ENCODE measurements around the gene RCAN3. TPM values are rescaled to one million over a fixed set of nuclear protein-coding genes. Genes with fewer than 3 reads are reported as not detected.
A peak's percentile ranks its signal among the peaks of the same experiment; 100 is the strongest.

RCAN3 gene
- total and polyA plus RNA-seq, 5 experiments from 2014 or later: 103 to 217 (median 152) TPM

DNA sequence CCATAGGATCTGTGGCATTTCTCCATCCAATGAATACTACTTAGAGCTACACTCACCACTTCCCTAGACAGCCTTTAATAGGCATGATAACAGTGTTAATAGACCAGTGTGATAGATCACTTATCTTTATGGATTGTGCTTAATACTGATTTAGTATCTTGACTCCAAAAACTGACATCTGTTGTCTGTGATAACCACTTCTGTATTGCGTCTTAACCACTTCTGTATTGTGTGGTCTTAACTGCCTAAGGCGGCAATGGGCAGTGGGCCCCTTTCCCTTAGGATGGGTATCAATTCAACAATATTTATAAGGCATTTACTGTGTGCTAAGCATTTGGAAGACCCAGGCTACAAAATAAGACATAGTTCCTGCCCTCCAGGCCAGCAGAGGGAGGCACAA lies 32.0 kb upstream of the RCAN3 start:
- POLR2A ChIA-PET: interaction anchor here (1.1 to 27.9 kb wide), 2 partner anchors 16 to 33 kb away, joined by 3 to 930 read pairs; partner anchors contain the start of gene RCAN3
- Mint-ChIP-seq H3K27ac (peak overlapping the region in 8 of 10 donors; percentile 35 to 89 (median 80)), H3K27me3 (no peaks in the 10 kb centered on the region), H3K4me1 (peaks cover 9 to 43% (median 31%) of the 10 kb centered on the region in 4 donors), H3K9me3 (no peaks in the 10 kb centered on the region), H3K36me3 (peaks cover 5 to 51% (median 32%) of the 10 kb centered on the region in 3 donors), H3K4me3 (no peak overlapping the region)
- DNase-seq (no peak), ATAC-seq (no peak)

- Mint-ChIP-seq H3K27ac (peak overlapping the region in 9 of 10 donors; percentile 27 to 87 (median 58)), H3K4me3 (no peak overlapping the region), H3K4me1 (peaks cover 20 to 48% (median 32%) of the 10 kb centered on the region in 4 donors), H3K36me3 (peaks cover 5 to 31% (median 17%) of the 10 kb centered on the region in 3 donors), H3K27me3 (no peaks in the 10 kb centered on the region), H3K9me3 (no peaks in the 10 kb centered on the region)
- POLR2A ChIA-PET: interaction anchor here (0.7 to 27.9 kb wide), 7 partner anchors 8 to 65 kb away, joined by 3 to 930 read pairs (median 5); partner anchors contain the start of genes NIPAL3 and RCAN3
- DNase-seq: no peak
- ATAC-seq: no peak
Observed at GRCh38 chr1:24472527-24473251, 29.9 kb upstream of the RCAN3 start.

GRCh38 chr1:24474193-24474592 lies 28.4 kb upstream of the RCAN3 start:
- no peak for ATAC-seq
- Mint-ChIP-seq H3K4me3 (no peak overlapping the region), H3K27me3 (no peaks in the 10 kb centered on the region), H3K36me3 (peaks cover 5 to 19% (median 7%) of the 10 kb centered on the region in 3 donors), H3K9me3 (no peaks in the 10 kb centered on the region), H3K27ac (peak overlapping the region in 4 of 10 donors; percentile 43 to 84 (median 54)), H3K4me1 (peaks cover 17 to 47% (median 31%) of the 10 kb centered on the region in 4 donors)
- POLR2A ChIA-PET: interaction anchor here (0.6 to 27.9 kb wide), 3 partner anchors 8 to 29 kb away, joined by 3 to 930 read pairs (median 3); partner anchors contain the start of gene RCAN3
- no peak for DNase-seq

- POLR2A ChIA-PET: interaction anchor here (0.7 to 27.9 kb wide), 8 partner anchors 8 to 950 kb away, joined by 3 to 930 read pairs (median 4); partner anchors contain the start of gene RCAN3
- H3K27ac Mint-ChIP-seq: peak overlapping the region in 9 of 10 donors; percentile 37 to 87 (median 65)
- DNase-seq (peak in 2 of 10 donors; percentile 36 to 56), ATAC-seq (peak; percentile 67 to 95)
- H3K36me3 Mint-ChIP-seq: peaks cover 0 to 5% (median 0%) of the 10 kb centered on the region in 3 donors
- H3K27me3 Mint-ChIP-seq: no peaks in the 10 kb centered on the region
- no peaks in the 10 kb centered on the region for H3K9me3 Mint-ChIP-seq
- H3K4me3 Mint-ChIP-seq: peak overlapping the region in 2 of 10 donors; percentile 12 to 16
- H3K4me1 Mint-ChIP-seq: peaks cover 11 to 50% (median 34%) of the 10 kb centered on the region in 4 donors
Observed at GRCh38 chr1:24475700-24476099, 26.9 kb upstream of the RCAN3 start.

- Mint-ChIP-seq H3K9me3 (no peaks in the 10 kb centered on the region), H3K4me3 (no peak overlapping the region), H3K27me3 (no peaks in the 10 kb centered on the region), H3K27ac (peak overlapping the region in 7 of 10 donors; percentile 49 to 84 (median 70)), H3K36me3 (peaks cover 0 to 3% (median 0%) of the 10 kb centered on the region in 3 donors), H3K4me1 (peaks cover 11 to 52% (median 38%) of the 10 kb centered on the region in 4 donors)
- ATAC-seq: no peak
- DNase-seq: no peak
- POLR2A ChIA-PET: interaction anchor here (0.8 to 27.9 kb wide), 6 partner anchors 10 to 58 kb away, joined by 4 to 930 read pairs (median 6); partner anchors contain the start of gene RCAN3
Observed at GRCh38 chr1:24476571-24476970, 26.1 kb upstream of the RCAN3 start.

DNA sequence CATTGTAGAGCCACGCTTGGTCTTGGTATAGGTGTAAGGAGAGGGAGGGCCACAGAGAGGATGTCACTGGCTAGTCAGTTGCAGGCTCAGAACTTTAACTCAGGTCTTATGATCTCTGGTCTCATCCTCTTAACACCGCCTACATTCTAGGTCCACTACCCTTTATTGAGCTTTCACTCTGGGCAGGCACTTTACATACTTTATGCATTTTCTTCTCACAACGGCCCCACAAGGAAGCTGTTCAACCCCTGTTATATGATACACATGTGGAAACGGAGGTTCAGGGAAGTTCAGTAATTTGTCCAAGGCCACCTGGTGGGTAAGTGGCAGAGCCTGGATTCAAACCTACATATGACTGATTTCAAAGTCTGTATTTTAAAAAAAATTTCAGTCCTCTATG lies 25.3 kb upstream of the RCAN3 start:
- DNase-seq (no peak), ATAC-seq (no peak)
- Mint-ChIP-seq H3K4me3 (peak overlapping the region in 1 of 10 donors; percentile 11), H3K9me3 (no peaks in the 10 kb centered on the region), H3K36me3 (no peaks in the 10 kb centered on the region), H3K27me3 (no peaks in the 10 kb centered on the region), H3K4me1 (peaks cover 12 to 57% (median 43%) of the 10 kb centered on the region in 4 donors), H3K27ac (peak overlapping the region in 8 of 10 donors; percentile 31 to 86 (median 76))
- POLR2A ChIA-PET: interaction anchor here (1.2 to 27.9 kb wide), 4 partner anchors 9 to 26 kb away, joined by 4 to 930 read pairs (median 6); partner anchors contain the start of gene RCAN3

DNA sequence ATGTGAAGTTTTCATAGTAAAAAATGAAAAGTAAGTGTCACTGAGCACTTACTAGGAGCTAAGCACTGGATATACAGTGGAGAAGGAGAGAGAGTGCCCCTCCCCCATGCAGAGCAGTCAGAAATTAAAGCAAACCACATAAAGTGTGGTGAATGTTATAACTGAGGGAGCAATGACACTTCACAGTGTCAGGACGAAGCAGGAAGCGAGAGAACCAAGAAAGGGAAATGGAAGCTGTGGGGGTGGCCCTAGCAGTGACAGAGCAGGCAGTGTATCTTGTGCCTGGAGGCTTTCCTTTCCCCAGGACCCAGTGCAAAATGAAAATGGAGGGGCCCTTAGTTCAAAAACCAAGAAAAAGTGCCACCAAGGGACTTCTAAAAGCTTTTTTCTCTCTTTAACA lies 21.5 kb upstream of the RCAN3 start:
- ATAC-seq (peak; percentile 59 to 68), DNase-seq (peak in 8 of 10 donors; percentile 51 to 80 (median 62))
- H3K27ac Mint-ChIP-seq: peak overlapping the region; percentile 87 to 100 (median 98)
- H3K36me3 Mint-ChIP-seq: no peaks in the 10 kb centered on the region
- no peaks in the 10 kb centered on the region for H3K9me3 Mint-ChIP-seq
- H3K4me3 Mint-ChIP-seq: peak overlapping the region; percentile 60 to 89 (median 82)
- H3K4me1 Mint-ChIP-seq: peaks cover 23 to 79% (median 71%) of the 10 kb centered on the region in 4 donors
- no peaks in the 10 kb centered on the region for H3K27me3 Mint-ChIP-seq
- POLR2A ChIA-PET: interaction anchor here (0.8 to 27.9 kb wide), 18 partner anchors 8 to 751 kb away, joined by 3 to 930 read pairs (median 4); partner anchors contain the start of genes NIPAL3, PNRC2, RCAN3 and SYF2

GRCh38 chr1:24481843-24482610 lies 20.6 kb upstream of the RCAN3 start:
- H3K27me3 Mint-ChIP-seq: no peaks in the 10 kb centered on the region
- no peaks in the 10 kb centered on the region for H3K9me3 Mint-ChIP-seq
- ATAC-seq: peak; percentile 58 to 74
- H3K4me3 Mint-ChIP-seq: peak overlapping the region; percentile 60 to 89 (median 82)
- POLR2A ChIA-PET: interaction anchor here (0.6 to 27.9 kb wide), 26 partner anchors 8 to 1139 kb away, joined by 3 to 930 read pairs (median 4); partner anchors contain the start of genes NIPAL3, PNRC2 and RCAN3
- no peaks in the 10 kb centered on the region for H3K36me3 Mint-ChIP-seq
- peaks cover 28 to 81% (median 74%) of the 10 kb centered on the region in 4 donors for H3K4me1 Mint-ChIP-seq
- peak in 9 of 10 donors; percentile 11 to 83 (median 61) for DNase-seq
- peak overlapping the region; percentile 87 to 100 (median 98) for H3K27ac Mint-ChIP-seq

DNA sequence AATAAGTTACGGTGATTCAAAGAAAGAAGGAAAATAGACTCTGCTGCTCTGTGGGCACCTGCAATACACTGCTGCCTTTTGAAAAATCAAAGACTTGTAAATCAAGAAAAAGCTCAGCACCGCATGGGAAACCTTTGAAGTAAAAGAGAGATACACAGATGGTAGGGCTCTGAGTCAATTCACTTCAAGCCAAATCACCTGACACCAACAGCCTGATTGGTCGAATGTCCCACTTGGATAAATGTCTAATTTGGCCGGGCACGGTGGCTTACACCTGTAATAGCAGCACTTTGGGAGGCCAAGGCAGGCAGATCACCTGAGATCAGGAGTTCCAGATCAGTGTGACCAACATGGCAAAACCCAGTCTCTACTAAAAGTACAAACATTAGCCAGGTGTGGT lies 19.2 kb upstream of the RCAN3 start:
- DNase-seq (peak in 6 of 10 donors; percentile 29 to 77 (median 56)), ATAC-seq (peak; percentile 42 to 63)
- Mint-ChIP-seq H3K4me3 (peak overlapping the region; percentile 36 to 82 (median 68)), H3K9me3 (peaks cover 0 to 2% (median 0%) of the 10 kb centered on the region in 9 donors), H3K27ac (peak overlapping the region; percentile 87 to 100 (median 98)), H3K36me3 (no peaks in the 10 kb centered on the region), H3K27me3 (no peaks in the 10 kb centered on the region), H3K4me1 (peaks cover 29 to 86% (median 79%) of the 10 kb centered on the region in 4 donors)
- POLR2A ChIA-PET: interaction anchor here (0.6 to 27.9 kb wide), 7 partner anchors 8 to 948 kb away, joined by 3 to 930 read pairs (median 8); partner anchors contain the start of genes NIPAL3 and RCAN3

GRCh38 chr1:24484199-24484598 lies 18.4 kb upstream of the RCAN3 start:
- no peaks in the 10 kb centered on the region for H3K27me3 Mint-ChIP-seq
- H3K36me3 Mint-ChIP-seq: no peaks in the 10 kb centered on the region
- H3K9me3 Mint-ChIP-seq: peaks cover 0 to 2% (median 0%) of the 10 kb centered on the region in 9 donors
- peak in 1 of 10 donors; percentile 45 for DNase-seq
- peak overlapping the region in 9 of 10 donors; percentile 25 to 83 (median 68) for H3K4me3 Mint-ChIP-seq
- no peak for ATAC-seq
- H3K27ac Mint-ChIP-seq: peak overlapping the region; percentile 87 to 100 (median 98)
- H3K4me1 Mint-ChIP-seq: peaks cover 33 to 90% (median 83%) of the 10 kb centered on the region in 4 donors
- POLR2A ChIA-PET: interaction anchor here (1.2 to 27.9 kb wide), 5 partner anchors 7 to 68 kb away, joined by 3 to 930 read pairs (median 18); partner anchors contain the start of genes NIPAL3 and RCAN3

- ATAC-seq (peak; percentile 48 to 63), DNase-seq (peak in 8 of 10 donors; percentile 53 to 82 (median 70))
- peak overlapping the region; percentile 87 to 100 (median 94) for H3K27ac Mint-ChIP-seq
- no peaks in the 10 kb centered on the region for H3K36me3 Mint-ChIP-seq
- H3K9me3 Mint-ChIP-seq: peaks cover 0 to 2% (median 0%) of the 10 kb centered on the region in 9 donors
- H3K4me3 Mint-ChIP-seq: peak overlapping the region; percentile 52 to 86 (median 73)
- no peaks in the 10 kb centered on the region for H3K27me3 Mint-ChIP-seq
- peaks cover 34 to 85% (median 73%) of the 10 kb centered on the region in 4 donors for H3K4me1 Mint-ChIP-seq
- POLR2A ChIA-PET: interaction anchor here (0.5 to 27.9 kb wide), 21 partner anchors 9 to 889 kb away, joined by 3 to 930 read pairs (median 4); partner anchors contain the start of genes NIPAL3, RCAN3 and STPG1
Observed at GRCh38 chr1:24486331-24487065, 16.1 kb upstream of the RCAN3 start.
